Fibroblast of mammary gland (primary cell): ENCODE data around the gene DENND4B.

Experiments
- DNase-seq: peaks from one replicate; pipeline ENCODE4 v3.0.0-alpha.2; 2010; ENCODE audit warnings: low read depth
- H3K4me3 ChIP-seq: 2 replicates; pipeline ENCODE4 v1.5.1; 2011; ENCODE audit warnings: low read depth, mild to moderate bottlenecking, low read length, moderate library complexity; ENCODE audit not compliant: control insufficient read depth
- TF ChIP-seq, protein P1 (sequence below): conservative IDR thresholded peaks from 2 replicates; pipeline ENCODE4 v1.5.1; 2011; ENCODE audit warnings: low read depth, low read length, inconsistent platforms; ENCODE audit not compliant: control insufficient read depth, insufficient read depth

DENND4B gene

DNA sequence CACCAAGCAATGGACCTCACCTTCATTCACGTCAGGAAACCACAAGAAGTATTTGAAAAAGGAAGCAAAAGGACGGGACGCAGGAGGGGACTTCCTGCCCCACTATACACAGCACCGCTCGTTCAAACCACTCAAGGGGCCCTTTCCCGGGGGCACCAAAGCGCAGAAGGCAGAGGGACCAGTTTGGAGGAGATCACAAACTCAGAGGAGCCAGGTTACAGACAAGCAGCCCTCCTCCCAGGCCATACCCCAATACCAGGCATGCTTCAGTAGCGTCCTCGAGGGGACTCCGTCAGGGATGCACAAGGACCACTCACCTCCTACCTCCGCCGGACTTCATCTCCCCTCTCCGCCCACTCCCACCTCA is 11.2 kb upstream of the DENND4B start:
- DNase-seq, result no peak
- H3K4me3 ChIP-seq, result peak overlapping the region; percentile 90
- TF ChIP-seq, protein P1, sequence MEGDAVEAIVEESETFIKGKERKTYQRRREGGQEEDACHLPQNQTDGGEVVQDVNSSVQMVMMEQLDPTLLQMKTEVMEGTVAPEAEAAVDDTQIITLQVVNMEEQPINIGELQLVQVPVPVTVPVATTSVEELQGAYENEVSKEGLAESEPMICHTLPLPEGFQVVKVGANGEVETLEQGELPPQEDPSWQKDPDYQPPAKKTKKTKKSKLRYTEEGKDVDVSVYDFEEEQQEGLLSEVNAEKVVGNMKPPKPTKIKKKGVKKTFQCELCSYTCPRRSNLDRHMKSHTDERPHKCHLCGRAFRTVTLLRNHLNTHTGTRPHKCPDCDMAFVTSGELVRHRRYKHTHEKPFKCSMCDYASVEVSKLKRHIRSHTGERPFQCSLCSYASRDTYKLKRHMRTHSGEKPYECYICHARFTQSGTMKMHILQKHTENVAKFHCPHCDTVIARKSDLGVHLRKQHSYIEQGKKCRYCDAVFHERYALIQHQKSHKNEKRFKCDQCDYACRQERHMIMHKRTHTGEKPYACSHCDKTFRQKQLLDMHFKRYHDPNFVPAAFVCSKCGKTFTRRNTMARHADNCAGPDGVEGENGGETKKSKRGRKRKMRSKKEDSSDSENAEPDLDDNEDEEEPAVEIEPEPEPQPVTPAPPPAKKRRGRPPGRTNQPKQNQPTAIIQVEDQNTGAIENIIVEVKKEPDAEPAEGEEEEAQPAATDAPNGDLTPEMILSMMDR, result no peak

DNA sequence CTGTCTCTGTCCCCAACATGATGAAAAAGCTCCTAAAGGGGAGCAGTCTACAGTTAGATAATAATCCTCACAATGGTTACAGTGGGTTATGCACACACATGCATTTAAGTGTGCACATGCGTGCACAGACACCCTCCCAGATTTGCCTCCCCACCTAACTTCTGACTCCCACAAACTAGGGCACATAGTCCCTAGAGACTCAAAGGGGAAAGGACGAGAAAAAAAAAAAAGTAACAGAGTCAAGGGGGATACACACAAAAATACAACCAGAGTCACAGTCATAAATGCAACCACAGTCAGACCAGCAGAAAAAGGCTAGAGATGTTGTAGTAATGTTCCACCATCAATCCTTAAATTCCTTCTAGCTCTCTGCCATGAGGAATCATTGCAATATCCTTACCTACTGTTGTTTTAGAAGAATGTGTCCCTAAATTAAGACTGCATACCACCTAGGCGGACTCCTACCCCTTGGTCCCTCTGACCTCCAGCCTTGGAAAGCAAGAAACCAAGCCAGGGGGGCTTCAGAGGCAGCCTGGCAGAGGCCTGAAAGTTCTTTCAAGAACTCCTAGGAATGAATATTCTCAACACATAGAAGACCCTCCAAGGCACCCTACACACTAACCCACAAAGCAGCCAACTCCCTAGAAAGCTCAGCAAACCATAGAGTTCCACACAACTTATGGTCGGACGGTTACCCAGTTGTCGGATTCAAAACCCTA is 10.6 kb upstream of the DENND4B start:
- DNase-seq, result no peak
- H3K4me3 ChIP-seq, result peak overlapping the region; percentile 90
- TF ChIP-seq, protein P1, result no peak

DNA sequence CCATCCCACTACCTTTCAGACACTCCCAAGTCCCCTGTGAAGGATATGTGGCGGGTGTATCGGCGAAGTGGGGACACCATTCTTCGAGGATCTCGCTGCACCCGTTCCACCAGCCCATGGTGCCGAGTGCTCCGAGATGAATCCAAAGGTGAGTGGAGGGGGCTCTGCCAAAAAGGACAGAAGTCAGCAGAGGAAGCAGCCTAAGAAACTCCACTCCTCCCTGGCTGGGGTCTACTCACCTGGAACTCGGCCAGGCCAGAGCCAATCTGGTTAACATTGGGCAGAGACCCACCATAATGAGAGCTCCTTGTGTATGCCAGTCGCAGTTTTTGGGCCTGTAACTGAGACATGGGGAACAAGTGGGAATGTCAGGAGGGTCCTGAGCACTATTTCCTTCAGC is 8.3 kb upstream of the DENND4B start:
- no peak overlapping the region for H3K4me3 ChIP-seq
- no peak for DNase-seq
- TF ChIP-seq, protein P1, result no peak

DNA sequence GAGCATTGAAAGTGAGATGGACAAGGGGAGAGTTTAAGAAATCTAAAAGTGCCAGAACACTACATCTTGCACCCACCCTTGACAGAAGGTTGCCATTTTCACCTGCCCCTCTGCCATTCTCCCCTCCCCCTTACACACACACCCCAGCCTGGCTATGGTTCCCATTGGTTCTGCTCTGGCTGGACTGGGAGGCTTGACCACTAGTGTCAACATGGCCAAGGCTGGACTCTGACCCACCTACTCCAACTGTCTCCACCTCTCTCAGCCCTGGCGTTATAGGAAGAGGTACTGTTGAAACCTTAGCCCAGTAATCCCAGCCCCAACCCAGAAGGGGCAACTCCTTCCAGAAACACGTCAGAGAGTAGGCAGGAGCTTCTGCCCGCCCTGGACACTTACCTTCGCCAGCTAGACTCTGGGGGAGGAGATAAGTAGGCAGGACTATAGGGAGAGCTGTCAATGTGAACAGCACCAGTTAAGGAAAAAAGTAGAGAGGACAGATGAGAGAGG is 7.4 kb upstream of the DENND4B start:
- TF ChIP-seq, protein P1, result no peak
- no peak overlapping the region for H3K4me3 ChIP-seq
- no peak for DNase-seq

DNA sequence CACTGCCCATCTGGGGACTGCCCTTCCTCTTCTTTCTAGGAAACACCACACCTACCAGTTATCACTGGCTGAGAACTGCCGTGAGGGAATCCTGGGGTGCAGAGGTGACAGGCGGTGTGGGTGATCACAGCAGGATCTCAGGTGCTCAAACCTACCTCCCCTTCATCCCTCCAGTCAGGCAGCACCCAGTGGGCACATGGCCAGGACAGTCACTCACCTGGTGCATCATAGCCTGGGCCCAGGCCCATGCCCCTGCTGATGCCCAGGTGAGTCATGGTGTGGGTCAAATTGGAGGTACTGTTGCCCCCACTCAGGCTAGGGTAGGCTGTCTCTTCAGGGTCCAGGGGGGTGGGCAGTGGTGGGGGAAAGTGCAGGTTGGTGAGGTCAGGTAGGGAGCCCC is 5.3 kb upstream of the DENND4B start:
- H3K4me3 ChIP-seq, result no peak overlapping the region

DNA sequence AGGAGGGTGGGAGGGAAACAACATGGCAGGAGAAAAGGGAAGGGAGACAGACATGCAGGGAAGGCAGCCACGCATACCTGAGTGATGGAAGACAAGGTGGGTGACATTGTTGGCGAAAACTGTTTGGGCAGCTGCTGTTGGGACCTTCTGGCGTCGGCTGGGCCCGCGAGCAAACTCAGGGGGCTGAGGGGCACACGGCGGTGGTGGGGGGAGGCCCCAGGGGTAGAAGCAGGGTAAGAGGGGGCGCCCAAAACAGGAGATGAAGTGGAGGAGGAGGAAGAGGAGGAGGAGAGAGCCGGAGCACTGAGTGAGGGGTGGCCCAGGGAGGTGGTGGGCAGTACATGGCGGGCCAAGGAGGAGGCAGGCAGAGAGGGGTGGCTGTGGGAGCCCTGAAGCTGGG is 4.7 kb upstream of the DENND4B start:
- DNase-seq, result no peak
- TF ChIP-seq, protein P1, result no peak

More for the DNA sequence above, 5.3 kb upstream of the DENND4B start:
- DNase-seq, result no peak
- TF ChIP-seq, protein P1, result no peak

More for the DNA sequence above, 4.7 kb upstream of the DENND4B start:
- no peak overlapping the region for H3K4me3 ChIP-seq
